ENCODE results near the gene UFC1. TPM values are rescaled to one million over a fixed set of nuclear protein-coding genes. Genes with fewer than 3 reads are reported as not detected.

Gene UFC1
- total and polyA plus RNA-seq, 2 experiments from 2014 or later = 57.5 to 77.0 TPM

DNA sequence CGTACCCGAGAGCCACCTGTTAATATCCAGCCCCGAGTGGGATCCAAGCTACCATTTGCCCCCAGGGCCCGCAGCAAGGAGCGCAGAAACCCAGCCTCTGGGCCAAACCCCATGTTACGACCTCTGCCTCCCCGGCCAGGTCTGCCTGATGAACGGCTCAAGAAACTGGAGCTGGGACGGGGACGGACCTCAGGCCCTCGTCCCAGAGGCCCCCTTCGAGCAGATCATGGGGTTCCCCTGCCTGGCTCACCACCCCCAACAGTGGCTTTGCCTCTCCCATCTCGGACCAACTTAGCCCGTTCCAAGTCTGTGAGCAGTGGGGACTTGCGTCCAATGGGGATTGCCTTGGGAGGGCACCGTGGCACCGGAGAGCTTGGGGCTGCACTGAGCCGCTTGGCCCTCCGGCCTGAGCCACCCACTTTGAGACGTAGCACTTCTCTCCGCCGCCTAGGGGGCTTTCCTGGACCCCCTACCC is 6.9 kb downstream of the UFC1 start:
- Histone ChIP-seq H3K79me2 (replicated peaks; ENCODE audit: insufficient read depth) (peaks cover 5% of the 10 kb centered on the region; the same call in 1 of the 2 replicates), H4K20me1 (replicated peaks; ENCODE audit: insufficient read depth) (no peaks in the 10 kb centered on the region), H3K4me2 (no peak overlapping the region), H3K4me1 (ENCODE audit: insufficient read depth) (peaks cover 16% of the 10 kb centered on the region; the same call in 1 of the 2 replicates), H3K27me3 (ENCODE audit: insufficient read depth) (no peaks in the 10 kb centered on the region), H3K36me3 (ENCODE audit: insufficient read depth) (no peaks in the 10 kb centered on the region; the same call in none of the 2 replicates), H3K9me2 (ENCODE audit: insufficient read depth) (no peaks in the 10 kb centered on the region), H3K4me3 (peak overlapping the region; percentile 85; the same call in 1 of the 2 replicates), H2AFZ (no peak overlapping the region), H3F3A (replicated peaks; ENCODE audit: low read depth) (peaks cover 36% of the 10 kb centered on the region), H3K27ac (ENCODE audit: low read depth) (no peak overlapping the region)
- no peak for TF ChIP-seq STAT1 (IDR thresholded peaks at IDR 0.05; ENCODE audit: unreplicated experiment)
- TF ChIP-seq, protein P1, sequence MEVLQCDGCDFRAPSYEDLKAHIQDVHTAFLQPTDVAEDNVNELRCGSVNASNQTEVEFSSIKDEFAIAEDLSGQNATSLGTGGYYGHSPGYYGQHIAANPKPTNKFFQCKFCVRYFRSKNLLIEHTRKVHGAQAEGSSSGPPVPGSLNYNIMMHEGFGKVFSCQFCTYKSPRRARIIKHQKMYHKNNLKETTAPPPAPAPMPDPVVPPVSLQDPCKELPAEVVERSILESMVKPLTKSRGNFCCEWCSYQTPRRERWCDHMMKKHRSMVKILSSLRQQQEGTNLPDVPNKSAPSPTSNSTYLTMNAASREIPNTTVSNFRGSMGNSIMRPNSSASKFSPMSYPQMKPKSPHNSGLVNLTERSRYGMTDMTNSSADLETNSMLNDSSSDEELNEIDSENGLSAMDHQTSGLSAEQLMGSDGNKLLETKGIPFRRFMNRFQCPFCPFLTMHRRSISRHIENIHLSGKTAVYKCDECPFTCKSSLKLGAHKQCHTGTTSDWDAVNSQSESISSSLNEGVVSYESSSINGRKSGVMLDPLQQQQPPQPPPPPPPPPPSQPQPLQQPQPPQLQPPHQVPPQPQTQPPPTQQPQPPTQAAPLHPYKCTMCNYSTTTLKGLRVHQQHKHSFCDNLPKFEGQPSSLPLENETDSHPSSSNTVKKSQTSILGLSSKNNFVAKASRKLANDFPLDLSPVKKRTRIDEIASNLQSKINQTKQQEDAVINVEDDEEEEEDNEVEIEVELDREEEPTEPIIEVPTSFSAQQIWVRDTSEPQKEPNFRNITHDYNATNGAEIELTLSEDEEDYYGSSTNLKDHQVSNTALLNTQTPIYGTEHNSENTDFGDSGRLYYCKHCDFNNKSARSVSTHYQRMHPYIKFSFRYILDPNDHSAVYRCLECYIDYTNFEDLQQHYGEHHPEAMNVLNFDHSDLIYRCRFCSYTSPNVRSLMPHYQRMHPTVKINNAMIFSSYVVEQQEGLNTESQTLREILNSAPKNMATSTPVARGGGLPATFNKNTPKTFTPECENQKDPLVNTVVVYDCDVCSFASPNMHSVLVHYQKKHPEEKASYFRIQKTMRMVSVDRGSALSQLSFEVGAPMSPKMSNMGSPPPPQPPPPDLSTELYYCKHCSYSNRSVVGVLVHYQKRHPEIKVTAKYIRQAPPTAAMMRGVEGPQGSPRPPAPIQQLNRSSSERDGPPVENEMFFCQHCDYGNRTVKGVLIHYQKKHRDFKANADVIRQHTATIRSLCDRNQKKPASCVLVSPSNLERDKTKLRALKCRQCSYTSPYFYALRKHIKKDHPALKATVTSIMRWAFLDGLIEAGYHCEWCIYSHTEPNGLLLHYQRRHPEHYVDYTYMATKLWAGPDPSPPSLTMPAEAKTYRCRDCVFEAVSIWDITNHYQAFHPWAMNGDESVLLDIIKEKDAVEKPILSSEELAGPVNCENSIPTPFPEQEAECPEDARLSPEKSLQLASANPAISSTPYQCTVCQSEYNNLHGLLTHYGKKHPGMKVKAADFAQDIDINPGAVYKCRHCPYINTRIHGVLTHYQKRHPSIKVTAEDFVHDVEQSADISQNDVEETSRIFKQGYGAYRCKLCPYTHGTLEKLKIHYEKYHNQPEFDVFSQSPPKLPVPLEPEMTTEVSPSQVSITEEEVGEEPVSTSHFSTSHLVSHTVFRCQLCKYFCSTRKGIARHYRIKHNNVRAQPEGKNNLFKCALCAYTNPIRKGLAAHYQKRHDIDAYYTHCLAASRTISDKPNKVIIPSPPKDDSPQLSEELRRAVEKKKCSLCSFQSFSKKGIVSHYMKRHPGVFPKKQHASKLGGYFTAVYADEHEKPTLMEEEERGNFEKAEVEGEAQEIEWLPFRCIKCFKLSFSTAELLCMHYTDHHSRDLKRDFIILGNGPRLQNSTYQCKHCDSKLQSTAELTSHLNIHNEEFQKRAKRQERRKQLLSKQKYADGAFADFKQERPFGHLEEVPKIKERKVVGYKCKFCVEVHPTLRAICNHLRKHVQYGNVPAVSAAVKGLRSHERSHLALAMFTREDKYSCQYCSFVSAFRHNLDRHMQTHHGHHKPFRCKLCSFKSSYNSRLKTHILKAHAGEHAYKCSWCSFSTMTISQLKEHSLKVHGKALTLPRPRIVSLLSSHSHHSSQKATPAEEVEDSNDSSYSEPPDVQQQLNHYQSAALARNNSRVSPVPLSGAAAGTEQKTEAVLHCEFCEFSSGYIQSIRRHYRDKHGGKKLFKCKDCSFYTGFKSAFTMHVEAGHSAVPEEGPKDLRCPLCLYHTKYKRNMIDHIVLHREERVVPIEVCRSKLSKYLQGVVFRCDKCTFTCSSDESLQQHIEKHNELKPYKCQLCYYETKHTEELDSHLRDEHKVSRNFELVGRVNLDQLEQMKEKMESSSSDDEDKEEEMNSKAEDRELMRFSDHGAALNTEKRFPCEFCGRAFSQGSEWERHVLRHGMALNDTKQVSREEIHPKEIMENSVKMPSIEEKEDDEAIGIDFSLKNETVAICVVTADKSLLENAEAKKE (CRISPR knock-in tag; IDR thresholded peaks at IDR 0.05) = no peak
- ATAC-seq (no peak), DNase-seq (ENCODE audit: low spot score) (no peak)
- peaks cover 45% of the 10 kb centered on the region for H3K36me3 Mint-ChIP-seq (ENCODE audit: low read depth)
- no peak overlapping the region for H3K27ac Mint-ChIP-seq
- peaks cover 29% of the 10 kb centered on the region for H3K4me1 Mint-ChIP-seq
- peak overlapping the region; percentile 84 for H3K4me3 Mint-ChIP-seq
- H3K27me3 Mint-ChIP-seq (ENCODE audit: insufficient read depth, low read depth, poor library complexity) = peaks cover 19% of the 10 kb centered on the region
- H3K9me3 Mint-ChIP-seq = no peaks in the 10 kb centered on the region

DNA sequence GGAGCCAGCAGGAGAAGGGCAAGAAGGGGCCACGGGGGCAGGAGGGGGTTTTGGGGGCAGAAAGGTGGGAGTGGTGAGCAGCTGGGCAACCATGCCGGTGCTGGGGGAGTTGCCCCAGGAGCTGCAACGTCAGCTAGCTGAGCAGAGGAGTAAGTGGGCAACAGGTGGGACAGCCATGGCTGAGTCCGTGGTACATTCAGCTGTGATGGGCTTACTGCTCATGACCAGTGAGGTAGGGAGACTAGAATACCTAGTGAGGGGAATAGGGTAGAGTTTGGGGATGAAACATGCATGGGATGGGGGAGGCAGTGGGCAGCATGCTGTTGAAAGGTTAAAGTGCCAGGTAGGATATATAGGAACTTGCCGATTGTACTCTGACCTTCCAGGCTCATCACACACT is 7.9 kb downstream of the UFC1 start:
- peaks cover 5% of the 10 kb centered on the region; the same call in 1 of the 2 replicates for H3K79me2 ChIP-seq (replicated peaks; ENCODE audit: insufficient read depth)
- ATAC-seq (no peak), DNase-seq (ENCODE audit: low spot score) (no peak)
- Mint-ChIP-seq H3K27me3 (ENCODE audit: insufficient read depth, low read depth, poor library complexity) (peaks cover 20% of the 10 kb centered on the region), H3K27ac (no peak overlapping the region), H3K9me3 (no peaks in the 10 kb centered on the region), H3K4me1 (peaks cover 29% of the 10 kb centered on the region), H3K36me3 (ENCODE audit: low read depth) (peaks cover 45% of the 10 kb centered on the region), H3K4me3 (no peak overlapping the region; the same call in 2 of the 3 replicates)
- H3F3A ChIP-seq (replicated peaks; ENCODE audit: low read depth) = peaks cover 38% of the 10 kb centered on the region
- no peaks in the 10 kb centered on the region for H3K9me2 ChIP-seq (ENCODE audit: insufficient read depth)
- no peaks in the 10 kb centered on the region for H4K20me1 ChIP-seq (replicated peaks; ENCODE audit: insufficient read depth)
- no peak overlapping the region for H3K4me2 ChIP-seq
- H3K36me3 ChIP-seq (ENCODE audit: insufficient read depth) = no peaks in the 10 kb centered on the region; the same call in none of the 2 replicates
- H3K4me3 ChIP-seq = no peak overlapping the region
- no peak overlapping the region for H3K27ac ChIP-seq (ENCODE audit: low read depth)
- peaks cover 16% of the 10 kb centered on the region; the same call in 1 of the 2 replicates for H3K4me1 ChIP-seq (ENCODE audit: insufficient read depth)
- no peaks in the 10 kb centered on the region for H3K27me3 ChIP-seq (ENCODE audit: insufficient read depth)
- H2AFZ ChIP-seq = no peak overlapping the region
- TF ChIP-seq POLR2AphosphoS5 (IDR thresholded peaks at IDR 0.05; ENCODE audit: low read depth) = no peak
- TF ChIP-seq STAT1 (IDR thresholded peaks at IDR 0.05; ENCODE audit: unreplicated experiment) = no peak
- no peak for TF ChIP-seq EZH2phosphoT487 (IDR thresholded peaks at IDR 0.05; ENCODE audit: unreplicated experiment)
- TF ChIP-seq, protein P2, sequence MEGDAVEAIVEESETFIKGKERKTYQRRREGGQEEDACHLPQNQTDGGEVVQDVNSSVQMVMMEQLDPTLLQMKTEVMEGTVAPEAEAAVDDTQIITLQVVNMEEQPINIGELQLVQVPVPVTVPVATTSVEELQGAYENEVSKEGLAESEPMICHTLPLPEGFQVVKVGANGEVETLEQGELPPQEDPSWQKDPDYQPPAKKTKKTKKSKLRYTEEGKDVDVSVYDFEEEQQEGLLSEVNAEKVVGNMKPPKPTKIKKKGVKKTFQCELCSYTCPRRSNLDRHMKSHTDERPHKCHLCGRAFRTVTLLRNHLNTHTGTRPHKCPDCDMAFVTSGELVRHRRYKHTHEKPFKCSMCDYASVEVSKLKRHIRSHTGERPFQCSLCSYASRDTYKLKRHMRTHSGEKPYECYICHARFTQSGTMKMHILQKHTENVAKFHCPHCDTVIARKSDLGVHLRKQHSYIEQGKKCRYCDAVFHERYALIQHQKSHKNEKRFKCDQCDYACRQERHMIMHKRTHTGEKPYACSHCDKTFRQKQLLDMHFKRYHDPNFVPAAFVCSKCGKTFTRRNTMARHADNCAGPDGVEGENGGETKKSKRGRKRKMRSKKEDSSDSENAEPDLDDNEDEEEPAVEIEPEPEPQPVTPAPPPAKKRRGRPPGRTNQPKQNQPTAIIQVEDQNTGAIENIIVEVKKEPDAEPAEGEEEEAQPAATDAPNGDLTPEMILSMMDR (conservative IDR thresholded peaks at IDR 0.05; ENCODE audit: low read depth in 2 of 2) = no peak
- TF ChIP-seq, protein P3, sequence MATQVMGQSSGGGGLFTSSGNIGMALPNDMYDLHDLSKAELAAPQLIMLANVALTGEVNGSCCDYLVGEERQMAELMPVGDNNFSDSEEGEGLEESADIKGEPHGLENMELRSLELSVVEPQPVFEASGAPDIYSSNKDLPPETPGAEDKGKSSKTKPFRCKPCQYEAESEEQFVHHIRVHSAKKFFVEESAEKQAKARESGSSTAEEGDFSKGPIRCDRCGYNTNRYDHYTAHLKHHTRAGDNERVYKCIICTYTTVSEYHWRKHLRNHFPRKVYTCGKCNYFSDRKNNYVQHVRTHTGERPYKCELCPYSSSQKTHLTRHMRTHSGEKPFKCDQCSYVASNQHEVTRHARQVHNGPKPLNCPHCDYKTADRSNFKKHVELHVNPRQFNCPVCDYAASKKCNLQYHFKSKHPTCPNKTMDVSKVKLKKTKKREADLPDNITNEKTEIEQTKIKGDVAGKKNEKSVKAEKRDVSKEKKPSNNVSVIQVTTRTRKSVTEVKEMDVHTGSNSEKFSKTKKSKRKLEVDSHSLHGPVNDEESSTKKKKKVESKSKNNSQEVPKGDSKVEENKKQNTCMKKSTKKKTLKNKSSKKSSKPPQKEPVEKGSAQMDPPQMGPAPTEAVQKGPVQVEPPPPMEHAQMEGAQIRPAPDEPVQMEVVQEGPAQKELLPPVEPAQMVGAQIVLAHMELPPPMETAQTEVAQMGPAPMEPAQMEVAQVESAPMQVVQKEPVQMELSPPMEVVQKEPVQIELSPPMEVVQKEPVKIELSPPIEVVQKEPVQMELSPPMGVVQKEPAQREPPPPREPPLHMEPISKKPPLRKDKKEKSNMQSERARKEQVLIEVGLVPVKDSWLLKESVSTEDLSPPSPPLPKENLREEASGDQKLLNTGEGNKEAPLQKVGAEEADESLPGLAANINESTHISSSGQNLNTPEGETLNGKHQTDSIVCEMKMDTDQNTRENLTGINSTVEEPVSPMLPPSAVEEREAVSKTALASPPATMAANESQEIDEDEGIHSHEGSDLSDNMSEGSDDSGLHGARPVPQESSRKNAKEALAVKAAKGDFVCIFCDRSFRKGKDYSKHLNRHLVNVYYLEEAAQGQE (IDR thresholded peaks at IDR 0.05; ENCODE audit: unreplicated experiment) = no peak
- no peak for TF ChIP-seq EZH2 (IDR thresholded peaks at IDR 0.05; ENCODE audit: low read depth, unreplicated experiment)
